Prostate gland (tissue), 2 donors: Measurements from ENCODE around the gene DNM3.

Source experiments
- CTCF ChIP-seq, 4 experiments: fragments of 200-600 bp in 2 of 4; fragments of 450-650 bp in 2 of 4; sonication (generic) in 2 of 4; IDR thresholded peaks; 1 replicate in 3 of 4; 2 replicates in 1 of 4; pipeline ENCODE4 v1.5.1; 2016 to 2019; ENCODE audit warnings: antibody characterized with exemption in 4 of 4, mild to moderate bottlenecking in 2 of 4, moderate library complexity in 2 of 4
- POLR2A ChIP-seq: fragments of 450-650 bp; IDR thresholded peaks from one replicate; pipeline ENCODE4 v1.6.1; 2016; ENCODE audit warnings: antibody characterized with exemption, mild to moderate bottlenecking
- POLR2AphosphoS5 ChIP-seq: sonication (generic); formaldehyde crosslinking; IDR thresholded peaks from one replicate; pipeline ENCODE4 v1.6.1; 2017; ENCODE audit warnings: antibody characterized with exemption

GRCh38 chr1:172298141-172298540, 456.8 kb downstream of the DNM3 start:
- TF ChIP-seq POLR2A (no peak), POLR2AphosphoS5 (no peak), CTCF (IDR thresholded peaks at IDR 0.05) (no peak)
